T-cell (primary cell): ENCODE results near the gene KIF1A. TPM values are rescaled to one million over a fixed set of nuclear protein-coding genes. Genes with fewer than 3 reads are reported as not detected.

ENCODE experiments used
- ATAC-seq, 4 experiments: fragments of 200-7000 bp in 3 of 4; fragments of 150-1000 bp in 1 of 4; cut with Tn5 transposase; replicated peaks in 1 of 4; 1 replicate in 3 of 4; 2 replicates in 1 of 4; pipeline ENCODE4 v1.10.0; 2021; ENCODE audit warnings: moderate library complexity in 3 of 4, mild to moderate bottlenecking in 2 of 4, moderate number of reproducible peaks in 1 of 4
- CTCF ChIA-PET, 2 donors: fragments of 300-600 bp; sonication (Branson Sonifier 250); formaldehyde crosslinking; loops; one replicate each; lab custom pipeline; 2022; ENCODE audit warnings: antibody characterized with exemption in 2 of 2; lab: Charles Lee
- POLR2A ChIA-PET, 2 donors: fragments of 300-600 bp; sonication (Branson Sonifier 250); formaldehyde crosslinking; loops; one replicate each; lab custom pipeline; 2022; ENCODE audit warnings: antibody characterized with exemption in 2 of 2; lab: Charles Lee
- DNase-seq, 35 experiments: peaks; one replicate each; pipeline versions ENCODE4 v3.0.0 to v3.0.0-alpha.2; 2013 to 2023
- H3K27ac ChIP-seq: one replicate; pipeline ENCODE4 v1.5.1; 2013; ENCODE audit warnings: low read length
- H3K27me3 ChIP-seq, 2 experiments: replicated peaks in 1 of 2; 1 replicate in 1 of 2; 2 replicates in 1 of 2; pipeline versions ENCODE4 v1.6.1 to v1.7.0; 2013; ENCODE audit warnings: low read length in 1 of 2, mixed read lengths in 1 of 2; ENCODE audit not compliant: control insufficient read depth in 2 of 2, insufficient read depth in 2 of 2; ENCODE audit errors: extremely low read depth in 1 of 2
- H3K36me3 ChIP-seq, 2 donors: 1 replicate in 1 of 2; 2 replicates in 1 of 2; pipeline versions ENCODE4 v1.6.1 to v1.7.0; 2013; ENCODE audit warnings: low read length in 1 of 2; ENCODE audit not compliant: control insufficient read depth in 2 of 2, insufficient read depth in 1 of 2; ENCODE audit errors: extremely low read depth in 1 of 2
- H3K4me1 ChIP-seq, 2 experiments: 1 replicate in 1 of 2; 2 replicates in 1 of 2; pipeline versions ENCODE4 v1.6.1 to v1.7.0; 2013; ENCODE audit warnings: low read length in 2 of 2, mixed read lengths in 1 of 2; ENCODE audit not compliant: insufficient read depth in 2 of 2, control insufficient read depth in 1 of 2; ENCODE audit errors: extremely low read depth in 1 of 2
- H3K4me3 ChIP-seq, 2 donors: 1 replicate in 1 of 2; 2 replicates in 1 of 2; pipeline versions ENCODE4 v1.5.1 to v1.7.0; 2013; ENCODE audit warnings: mild to moderate bottlenecking in 2 of 2, low read length in 1 of 2, moderate library complexity in 1 of 2; ENCODE audit not compliant: control insufficient read depth in 1 of 2; ENCODE audit errors: extremely low read depth in 1 of 2
- H3K9me3 ChIP-seq: 2 replicates; pipeline ENCODE4 v1.7.0; 2013
- H3K27ac Mint-ChIP-seq, 2 donors: one replicate each; pipeline ENCODE4 v1.8.0; 2020 to 2021; ENCODE audit warnings: mild to moderate bottlenecking in 2 of 2, mixed read lengths in 2 of 2
- H3K27me3 Mint-ChIP-seq, 2 donors: one replicate each; pipeline ENCODE4 v1.8.0; 2021 to 2022; ENCODE audit warnings: mixed read lengths in 2 of 2
- H3K36me3 Mint-ChIP-seq: one replicate; pipeline ENCODE4 v1.8.0; 2021; ENCODE audit warnings: mixed read lengths
- H3K4me1 Mint-ChIP-seq, 3 donors: one replicate each; pipeline ENCODE4 v1.8.0; 2020 to 2022; ENCODE audit warnings: mixed read lengths in 3 of 3, mild to moderate bottlenecking in 1 of 3
- H3K4me3 Mint-ChIP-seq, 3 donors: one replicate each; pipeline ENCODE4 v1.8.0; 2020 to 2022; ENCODE audit warnings: mild to moderate bottlenecking in 3 of 3, mixed read lengths in 3 of 3, moderate library complexity in 3 of 3
- H3K9me3 Mint-ChIP-seq, 3 donors: one replicate each; pipeline ENCODE4 v1.8.0; 2020 to 2022; ENCODE audit warnings: mixed read lengths in 3 of 3
- WGBS: methylation state at CpG from one replicate; pipeline ENCODE4 v1.1.5; 2013; ENCODE audit warnings: missing lambda C conversion rate; ENCODE audit not compliant: insufficient coverage; 5-methylcytosine and 5-hydroxymethylcytosine counted together
- total RNA-seq, 35 experiments: library from RNA in 6 of 35; stranded (reverse) in 6 of 35; fragments of 120-200 nt in 1 of 35; gene quantifications; one replicate each; pipeline versions ENCODE4 v1.2.1 to v1.2.4 and lab custom pipeline; 2013 to 2026

The KIF1A gene
- total RNA-seq, 5 donors from 2014 or later (not counting 1 experiment from before 2014, with no cell fraction given), result 0.43 to 0.58 (median 0.51) TPM; not detected in 2

- ChIA-PET POLR2A (no interaction called here), CTCF (no interaction called here)
- H3K27ac ChIP-seq, result no peak overlapping the region
- DNase-seq, result no peak
- no peak overlapping the region for H3K4me3 ChIP-seq
- H3K36me3 ChIP-seq, result no peaks in the 10 kb centered on the region
- Mint-ChIP-seq H3K27ac (no peak overlapping the region), H3K4me1 (no peaks in the 10 kb centered on the region), H3K4me3 (no peak overlapping the region), H3K36me3 (no peaks in the 10 kb centered on the region), H3K9me3 (no peaks in the 10 kb centered on the region), H3K27me3 (no peaks in the 10 kb centered on the region)
- H3K9me3 ChIP-seq, result no peaks in the 10 kb centered on the region
- 75% methylated on average over 24 of the region's 25 CpGs for WGBS
- peaks cover 0 to 58% of the 10 kb centered on the region in 2 experiments for H3K27me3 ChIP-seq
- no peaks in the 10 kb centered on the region for H3K4me1 ChIP-seq
- no peak for ATAC-seq
Measured at GRCh38 chr2:240719676-240720545, 100.1 kb downstream of the KIF1A start.

- no peak for ATAC-seq
- 85% methylated on average over 17 of the region's 25 CpGs for WGBS
Measured at GRCh38 chr2:240718896-240719490, 101.0 kb downstream of the KIF1A start.

GRCh38 chr2:240717681-240718581, 102.1 kb downstream of the KIF1A start:
- Mint-ChIP-seq H3K27me3 (no peaks in the 10 kb centered on the region), H3K9me3 (no peaks in the 10 kb centered on the region), H3K27ac (no peak overlapping the region), H3K4me1 (no peaks in the 10 kb centered on the region), H3K4me3 (no peak overlapping the region), H3K36me3 (no peaks in the 10 kb centered on the region)
- Histone ChIP-seq H3K4me1 (no peaks in the 10 kb centered on the region), H3K36me3 (no peaks in the 10 kb centered on the region), H3K4me3 (no peak overlapping the region), H3K9me3 (no peaks in the 10 kb centered on the region), H3K27me3 (peaks cover 0 to 53% of the 10 kb centered on the region in 2 experiments), H3K27ac (no peak overlapping the region)
- ATAC-seq (no peak), DNase-seq (no peak)
- CTCF ChIA-PET, result no interaction called here
- POLR2A ChIA-PET, result no interaction called here
- WGBS, result 95% methylated on average over 26 of the region's 31 CpGs

More at GRCh38 chr2:240718896-240719490, 101.0 kb downstream of the KIF1A start:
- H3K4me1 ChIP-seq, result no peaks in the 10 kb centered on the region
- Mint-ChIP-seq H3K9me3 (no peaks in the 10 kb centered on the region), H3K4me1 (no peaks in the 10 kb centered on the region), H3K27me3 (no peaks in the 10 kb centered on the region), H3K4me3 (no peak overlapping the region), H3K27ac (no peak overlapping the region), H3K36me3 (no peaks in the 10 kb centered on the region)
- H3K4me3 ChIP-seq, result no peak overlapping the region
- ChIA-PET CTCF (no interaction called here), POLR2A (no interaction called here)
- H3K27me3 ChIP-seq, result peaks cover 0 to 52% of the 10 kb centered on the region in 2 experiments
- no peaks in the 10 kb centered on the region for H3K9me3 ChIP-seq
- no peak overlapping the region for H3K27ac ChIP-seq
- H3K36me3 ChIP-seq, result no peaks in the 10 kb centered on the region
- DNase-seq, result no peak

- ATAC-seq, result no peak
Measured at GRCh38 chr2:240717181-240717641, 102.8 kb downstream of the KIF1A start.

GRCh38 chr2:240716130-240716798, 103.8 kb downstream of the KIF1A start:
- 90% methylated on average over 18 of the region's 23 CpGs for WGBS
- Histone ChIP-seq H3K9me3 (no peaks in the 10 kb centered on the region), H3K4me1 (no peaks in the 10 kb centered on the region), H3K4me3 (no peak overlapping the region), H3K27me3 (peaks cover 0 to 50% of the 10 kb centered on the region in 2 experiments), H3K27ac (no peak overlapping the region), H3K36me3 (no peaks in the 10 kb centered on the region)
- Mint-ChIP-seq H3K9me3 (no peaks in the 10 kb centered on the region), H3K4me3 (no peak overlapping the region), H3K4me1 (no peaks in the 10 kb centered on the region), H3K36me3 (no peaks in the 10 kb centered on the region), H3K27me3 (no peaks in the 10 kb centered on the region), H3K27ac (peak overlapping the region in 1 of 2 donors; percentile 46)
- ATAC-seq (no peak), DNase-seq (no peak)
- ChIA-PET CTCF (no interaction called here), POLR2A (no interaction called here)

More at GRCh38 chr2:240717181-240717641, 102.8 kb downstream of the KIF1A start:
- no peak for DNase-seq
- H3K4me1 Mint-ChIP-seq, result no peaks in the 10 kb centered on the region
- Histone ChIP-seq H3K4me3 (no peak overlapping the region), H3K9me3 (no peaks in the 10 kb centered on the region), H3K36me3 (no peaks in the 10 kb centered on the region), H3K4me1 (no peaks in the 10 kb centered on the region), H3K27ac (no peak overlapping the region), H3K27me3 (peaks cover 0 to 54% of the 10 kb centered on the region in 2 experiments)
- H3K27me3 Mint-ChIP-seq, result no peaks in the 10 kb centered on the region
- POLR2A ChIA-PET, result no interaction called here
- no peaks in the 10 kb centered on the region for H3K36me3 Mint-ChIP-seq
- H3K9me3 Mint-ChIP-seq, result no peaks in the 10 kb centered on the region
- no peak overlapping the region for H3K27ac Mint-ChIP-seq
- H3K4me3 Mint-ChIP-seq, result no peak overlapping the region
- WGBS, result 82% methylated on average over 14 of the region's 18 CpGs
- CTCF ChIA-PET, result no interaction called here
